Neural cell (in vitro differentiated cells): ENCODE measurements around the gene SLC39A10.

ENCODE experiments used
- EP300 ChIP-seq: fragments of 450-650 bp; conservative IDR thresholded peaks from 2 replicates; pipeline ENCODE4 v1.6.1; 2014; ENCODE audit warnings: antibody characterized with exemption, mild to moderate bottlenecking, moderate library complexity; ENCODE audit not compliant: poor library complexity, severe bottlenecking
- EZH2 ChIP-seq: fragments of 200-600, 300-800 bp; shearing (Covaris generic), sonication (generic); IDR thresholded peaks from 2 replicates; pipeline ENCODE4 v1.6.1; 2014; ENCODE audit warnings: antibody characterized with exemption, low read length, borderline replicate concordance, mild to moderate bottlenecking; ENCODE audit not compliant: insufficient read depth, poor library complexity, severe bottlenecking
- POLR2AphosphoS5 ChIP-seq: IDR thresholded peaks from 2 replicates; pipeline ENCODE4 v1.6.1; 2012
- RAD21 ChIP-seq: fragments of 450-650 bp; conservative IDR thresholded peaks from 2 replicates; pipeline ENCODE4 v1.6.1; 2014; ENCODE audit warnings: antibody characterized with exemption, mild to moderate bottlenecking, moderate library complexity
- SMC3 ChIP-seq: fragments of 450-650 bp; conservative IDR thresholded peaks from 2 replicates; pipeline ENCODE4 v1.6.1; 2014; ENCODE audit warnings: antibody characterized with exemption, mild to moderate bottlenecking, moderate library complexity; ENCODE audit not compliant: poor library complexity
- TAF1 ChIP-seq: IDR thresholded peaks from 2 replicates; pipeline ENCODE4 v1.6.1; 2012; ENCODE audit warnings: low read depth
- TF ChIP-seq, protein P1 (sequence below): fragments of 450-650 bp; IDR thresholded peaks from 2 replicates; pipeline ENCODE4 v1.5.1; 2014; ENCODE audit warnings: antibody characterized with exemption, mild to moderate bottlenecking, moderate library complexity; ENCODE audit not compliant: poor library complexity, severe bottlenecking
- TF ChIP-seq, protein P2 (sequence below): IDR thresholded peaks from 2 replicates; pipeline ENCODE4 v1.6.1; 2012; ENCODE audit warnings: borderline replicate concordance

DNA sequence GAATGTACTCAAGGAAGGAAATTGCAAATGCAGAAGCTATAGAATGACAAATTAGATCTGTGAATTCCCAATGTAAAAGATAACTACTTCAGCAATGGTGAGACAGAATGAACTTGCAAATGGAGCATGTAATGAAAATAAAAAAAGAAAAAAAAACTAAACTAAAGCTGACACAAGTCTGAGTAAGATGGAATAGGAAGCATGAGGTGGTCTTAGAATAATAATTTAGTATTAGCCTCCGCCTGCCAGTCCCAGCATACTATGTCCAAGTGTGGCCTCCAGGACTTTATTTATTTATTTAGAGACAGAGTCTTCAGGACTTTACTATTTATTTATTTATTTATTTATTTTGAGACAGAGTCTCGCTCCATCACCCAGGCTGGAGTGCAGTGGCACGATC lies 37.4 kb upstream of the SLC39A10 start:
- TF ChIP-seq SMC3 = no peak
- TF ChIP-seq, protein P1, sequence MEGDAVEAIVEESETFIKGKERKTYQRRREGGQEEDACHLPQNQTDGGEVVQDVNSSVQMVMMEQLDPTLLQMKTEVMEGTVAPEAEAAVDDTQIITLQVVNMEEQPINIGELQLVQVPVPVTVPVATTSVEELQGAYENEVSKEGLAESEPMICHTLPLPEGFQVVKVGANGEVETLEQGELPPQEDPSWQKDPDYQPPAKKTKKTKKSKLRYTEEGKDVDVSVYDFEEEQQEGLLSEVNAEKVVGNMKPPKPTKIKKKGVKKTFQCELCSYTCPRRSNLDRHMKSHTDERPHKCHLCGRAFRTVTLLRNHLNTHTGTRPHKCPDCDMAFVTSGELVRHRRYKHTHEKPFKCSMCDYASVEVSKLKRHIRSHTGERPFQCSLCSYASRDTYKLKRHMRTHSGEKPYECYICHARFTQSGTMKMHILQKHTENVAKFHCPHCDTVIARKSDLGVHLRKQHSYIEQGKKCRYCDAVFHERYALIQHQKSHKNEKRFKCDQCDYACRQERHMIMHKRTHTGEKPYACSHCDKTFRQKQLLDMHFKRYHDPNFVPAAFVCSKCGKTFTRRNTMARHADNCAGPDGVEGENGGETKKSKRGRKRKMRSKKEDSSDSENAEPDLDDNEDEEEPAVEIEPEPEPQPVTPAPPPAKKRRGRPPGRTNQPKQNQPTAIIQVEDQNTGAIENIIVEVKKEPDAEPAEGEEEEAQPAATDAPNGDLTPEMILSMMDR = no peak
- TF ChIP-seq, protein P2, sequence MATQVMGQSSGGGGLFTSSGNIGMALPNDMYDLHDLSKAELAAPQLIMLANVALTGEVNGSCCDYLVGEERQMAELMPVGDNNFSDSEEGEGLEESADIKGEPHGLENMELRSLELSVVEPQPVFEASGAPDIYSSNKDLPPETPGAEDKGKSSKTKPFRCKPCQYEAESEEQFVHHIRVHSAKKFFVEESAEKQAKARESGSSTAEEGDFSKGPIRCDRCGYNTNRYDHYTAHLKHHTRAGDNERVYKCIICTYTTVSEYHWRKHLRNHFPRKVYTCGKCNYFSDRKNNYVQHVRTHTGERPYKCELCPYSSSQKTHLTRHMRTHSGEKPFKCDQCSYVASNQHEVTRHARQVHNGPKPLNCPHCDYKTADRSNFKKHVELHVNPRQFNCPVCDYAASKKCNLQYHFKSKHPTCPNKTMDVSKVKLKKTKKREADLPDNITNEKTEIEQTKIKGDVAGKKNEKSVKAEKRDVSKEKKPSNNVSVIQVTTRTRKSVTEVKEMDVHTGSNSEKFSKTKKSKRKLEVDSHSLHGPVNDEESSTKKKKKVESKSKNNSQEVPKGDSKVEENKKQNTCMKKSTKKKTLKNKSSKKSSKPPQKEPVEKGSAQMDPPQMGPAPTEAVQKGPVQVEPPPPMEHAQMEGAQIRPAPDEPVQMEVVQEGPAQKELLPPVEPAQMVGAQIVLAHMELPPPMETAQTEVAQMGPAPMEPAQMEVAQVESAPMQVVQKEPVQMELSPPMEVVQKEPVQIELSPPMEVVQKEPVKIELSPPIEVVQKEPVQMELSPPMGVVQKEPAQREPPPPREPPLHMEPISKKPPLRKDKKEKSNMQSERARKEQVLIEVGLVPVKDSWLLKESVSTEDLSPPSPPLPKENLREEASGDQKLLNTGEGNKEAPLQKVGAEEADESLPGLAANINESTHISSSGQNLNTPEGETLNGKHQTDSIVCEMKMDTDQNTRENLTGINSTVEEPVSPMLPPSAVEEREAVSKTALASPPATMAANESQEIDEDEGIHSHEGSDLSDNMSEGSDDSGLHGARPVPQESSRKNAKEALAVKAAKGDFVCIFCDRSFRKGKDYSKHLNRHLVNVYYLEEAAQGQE = no peak
- TF ChIP-seq POLR2AphosphoS5 = no peak
- no peak for TF ChIP-seq RAD21
- TF ChIP-seq EP300 = no peak
- no peak for TF ChIP-seq EZH2
- TF ChIP-seq TAF1 = no peak
